Naive B cell (primary cell): ENCODE measurements around the gene SLC66A3. TPM values are rescaled to one million over a fixed set of nuclear protein-coding genes. Genes with fewer than 3 reads are reported as not detected.
"Not testable (repeated sequence)": the region's sequence is repeated elsewhere in the genome, so short reads cannot be mapped to it uniquely, and the experiment has no call there.

Experiments
- ATAC-seq, 2 donors: fragments of 150-1000 bp; cut with Tn5 transposase; 2 replicates each; pipeline ENCODE4 v1.10.0; 2021; ENCODE audit warnings: low read depth in 2 of 2, mild to moderate bottlenecking in 2 of 2, moderate library complexity in 2 of 2
- DNase-seq: peaks from one replicate; pipeline ENCODE4 v3.0.0; 2022
- H3K27ac Mint-ChIP-seq, 6 donors: one replicate each; pipeline ENCODE4 v1.8.0; 2020 to 2022; ENCODE audit warnings: mild to moderate bottlenecking in 6 of 6, mixed read lengths in 6 of 6, moderate library complexity in 5 of 6, inconsistent platforms in 2 of 6
- H3K27me3 Mint-ChIP-seq, 3 donors: one replicate each; pipeline ENCODE4 v1.8.0; 2021 to 2022; ENCODE audit warnings: mixed read lengths in 3 of 3, mild to moderate bottlenecking in 1 of 3
- H3K36me3 Mint-ChIP-seq, 2 donors: one replicate each; pipeline ENCODE4 v1.8.0; 2020 to 2022; ENCODE audit warnings: mixed read lengths in 2 of 2, inconsistent platforms in 1 of 2, mild to moderate bottlenecking in 1 of 2
- H3K4me1 Mint-ChIP-seq, 3 donors: one replicate each; pipeline ENCODE4 v1.8.0; 2020 to 2022; ENCODE audit warnings: mixed read lengths in 3 of 3, inconsistent platforms in 1 of 3, mild to moderate bottlenecking in 1 of 3, moderate library complexity in 1 of 3
- H3K4me3 Mint-ChIP-seq, 8 donors: one replicate each; pipeline ENCODE4 v1.8.0; 2020 to 2022; ENCODE audit warnings: mild to moderate bottlenecking in 8 of 8, mixed read lengths in 8 of 8, moderate library complexity in 8 of 8, inconsistent platforms in 2 of 8
- H3K9me3 Mint-ChIP-seq, 7 donors: one replicate each; pipeline ENCODE4 v1.8.0; 2020 to 2022; ENCODE audit warnings: mixed read lengths in 7 of 7, mild to moderate bottlenecking in 5 of 7, inconsistent platforms in 2 of 7, moderate library complexity in 1 of 7
- polyA plus RNA-seq, 6 donors: library from polyadenylated mRNA; unstranded; fragments of 300-500 nt; fragmentation: Illumina TruSeq; gene quantifications; one replicate each; pipeline ENCODE4 v1.2.3, GENCODE V29; 2021; ENCODE audit warnings: low read depth in 6 of 6

SLC66A3 gene
- polyA plus RNA-seq, 6 donors from 2014 or later = 40.3 to 85.1 (median 43.9) TPM

- peaks cover 0 to 4% of the 10 kb centered on the region in 2 donors for H3K36me3 Mint-ChIP-seq
- DNase-seq (no peak), ATAC-seq (no peak)
- H3K27ac Mint-ChIP-seq = peak overlapping the region in 2 of 6 donors; percentile 73 to 87
- peaks cover 26 to 35% (median 29%) of the 10 kb centered on the region in 3 donors for H3K4me1 Mint-ChIP-seq
- H3K4me3 Mint-ChIP-seq = no peak overlapping the region
- H3K27me3 Mint-ChIP-seq = no peaks in the 10 kb centered on the region
- H3K9me3 Mint-ChIP-seq = no peaks in the 10 kb centered on the region
Observed at GRCh38 chr2:11159574-11160170, 4.4 kb downstream of the SLC66A3 start.

- Mint-ChIP-seq H3K4me1 (peaks cover 26 to 33% (median 29%) of the 10 kb centered on the region in 3 donors), H3K4me3 (peak overlapping the region in 1 of 8 donors; percentile 29), H3K27ac (peak overlapping the region in 4 of 6 donors; percentile 38 to 87 (median 59)), H3K36me3 (peaks cover 0 to 4% of the 10 kb centered on the region in 2 donors), H3K9me3 (no peaks in the 10 kb centered on the region), H3K27me3 (no peaks in the 10 kb centered on the region)
- ATAC-seq (no peak), DNase-seq (no peak)
Observed at GRCh38 chr2:11160256-11160655, 5.0 kb downstream of the SLC66A3 start.

GRCh38 chr2:11160731-11161455 is 5.6 kb downstream of the SLC66A3 start:
- peak; percentile 68 to 80 for ATAC-seq
- no peak for DNase-seq
- Mint-ChIP-seq H3K9me3 (no peaks in the 10 kb centered on the region), H3K36me3 (peaks cover 0 to 4% of the 10 kb centered on the region in 2 donors), H3K27me3 (no peaks in the 10 kb centered on the region), H3K4me3 (peak overlapping the region in 1 of 8 donors; percentile 29), H3K4me1 (peaks cover 26 to 31% (median 27%) of the 10 kb centered on the region in 3 donors), H3K27ac (peak overlapping the region in 5 of 6 donors; percentile 36 to 89 (median 72))

- Mint-ChIP-seq H3K36me3 (peaks cover 0 to 4% of the 10 kb centered on the region in 2 donors), H3K4me3 (no peak overlapping the region), H3K27me3 (no peaks in the 10 kb centered on the region), H3K9me3 (no peaks in the 10 kb centered on the region), H3K27ac (peak overlapping the region in 1 of 6 donors; percentile 37), H3K4me1 (peaks cover 18 to 24% (median 18%) of the 10 kb centered on the region in 3 donors)
- DNase-seq = no peak
- ATAC-seq = no peak
Observed at GRCh38 chr2:11161747-11162146, 6.5 kb downstream of the SLC66A3 start.

- Mint-ChIP-seq H3K4me1 (peaks cover 12 to 20% (median 13%) of the 10 kb centered on the region in 3 donors), H3K36me3 (peaks cover 0 to 4% of the 10 kb centered on the region in 2 donors), H3K27me3 (no peaks in the 10 kb centered on the region), H3K4me3 (no peak overlapping the region), H3K9me3 (no peaks in the 10 kb centered on the region), H3K27ac (peak overlapping the region in 1 of 6 donors; percentile 68)
- ATAC-seq = no peak
- no peak for DNase-seq
Observed at GRCh38 chr2:11163439-11164317, 8.4 kb downstream of the SLC66A3 start.

- DNase-seq, H3K27me3 Mint-ChIP-seq, H3K36me3 Mint-ChIP-seq, ATAC-seq, H3K4me3 Mint-ChIP-seq, H3K9me3 Mint-ChIP-seq, H3K27ac Mint-ChIP-seq: not testable (repeated sequence)
- peaks cover 9 to 18% (median 12%) of the 10 kb centered on the region in 3 donors for H3K4me1 Mint-ChIP-seq
Observed at GRCh38 chr2:11165046-11165445, 9.8 kb downstream of the SLC66A3 start.

GRCh38 chr2:11166476-11166875 is 11.2 kb downstream of the SLC66A3 start:
- ATAC-seq (no peak), DNase-seq (no peak)
- Mint-ChIP-seq H3K9me3 (no peaks in the 10 kb centered on the region), H3K36me3 (peaks cover 0 to 8% of the 10 kb centered on the region in 2 donors), H3K27ac (no peak overlapping the region), H3K4me3 (no peak overlapping the region), H3K4me1 (peaks cover 0 to 4% (median 0%) of the 10 kb centered on the region in 3 donors), H3K27me3 (no peaks in the 10 kb centered on the region)

- peaks cover 0 to 8% of the 10 kb centered on the region in 2 donors for H3K36me3 Mint-ChIP-seq
- no peak overlapping the region for H3K4me3 Mint-ChIP-seq
- no peak for DNase-seq
- H3K27me3 Mint-ChIP-seq = no peaks in the 10 kb centered on the region
- no peaks in the 10 kb centered on the region for H3K9me3 Mint-ChIP-seq
- H3K4me1 Mint-ChIP-seq = peaks cover 0 to 2% (median 0%) of the 10 kb centered on the region in 3 donors
- peak overlapping the region in 2 of 6 donors; percentile 14 to 95 for H3K27ac Mint-ChIP-seq
- no peak for ATAC-seq
Observed at GRCh38 chr2:11168488-11168887, 13.2 kb downstream of the SLC66A3 start.

GRCh38 chr2:11169333-11169732 is 14.1 kb downstream of the SLC66A3 start:
- Mint-ChIP-seq H3K27me3 (no peaks in the 10 kb centered on the region), H3K9me3 (no peaks in the 10 kb centered on the region), H3K4me3 (no peak overlapping the region), H3K27ac (no peak overlapping the region), H3K4me1 (peaks cover 0 to 2% (median 0%) of the 10 kb centered on the region in 3 donors), H3K36me3 (peaks cover 0 to 4% of the 10 kb centered on the region in 2 donors)
- DNase-seq (no peak), ATAC-seq (no peak)

GRCh38 chr2:11174222-11174621 is 19.0 kb downstream of the SLC66A3 start:
- Mint-ChIP-seq H3K4me3 (no peak overlapping the region), H3K36me3 (peaks cover 0 to 15% of the 10 kb centered on the region in 2 donors), H3K27ac (no peak overlapping the region), H3K4me1 (peaks cover 4 to 7% (median 6%) of the 10 kb centered on the region in 3 donors), H3K9me3 (no peaks in the 10 kb centered on the region), H3K27me3 (no peaks in the 10 kb centered on the region)
- DNase-seq (no peak), ATAC-seq (no peak)

GRCh38 chr2:11175293-11175795 is 20.1 kb downstream of the SLC66A3 start:
- Mint-ChIP-seq H3K4me1 (peaks cover 4 to 7% (median 6%) of the 10 kb centered on the region in 3 donors), H3K4me3 (no peak overlapping the region), H3K27me3 (no peaks in the 10 kb centered on the region), H3K36me3 (peaks cover 0 to 17% of the 10 kb centered on the region in 2 donors), H3K27ac (peak overlapping the region in 1 of 6 donors; percentile 23), H3K9me3 (no peaks in the 10 kb centered on the region)
- no peak for ATAC-seq
- no peak for DNase-seq

GRCh38 chr2:11177871-11178690 is 22.8 kb downstream of the SLC66A3 start:
- Mint-ChIP-seq H3K4me3 (no peak overlapping the region), H3K27ac (peak overlapping the region in 1 of 6 donors; percentile 22), H3K4me1 (peaks cover 4 to 7% (median 6%) of the 10 kb centered on the region in 3 donors), H3K9me3 (no peaks in the 10 kb centered on the region), H3K36me3 (peaks cover 0 to 21% of the 10 kb centered on the region in 2 donors), H3K27me3 (no peaks in the 10 kb centered on the region)
- no peak for ATAC-seq
- DNase-seq = no peak
